Pons (tissue), 1 donor: Measurements from ENCODE around the gene PRKN.

Experiments used
- DNase-seq: peaks from one replicate; pipeline ENCODE4 v3.0.0-alpha.2; 2016; ENCODE audit warnings: low spot score

Gene PRKN

GRCh38 chr6:162615016-162615705 is 112.4 kb downstream of the PRKN start:
- no peak for DNase-seq

GRCh38 chr6:162613310-162613709 is 114.3 kb downstream of the PRKN start:
- no peak for DNase-seq

- DNase-seq = no peak
Measured at GRCh38 chr6:162612613-162613012, 115.0 kb downstream of the PRKN start.

- DNase-seq = no peak
Measured at GRCh38 chr6:162610351-162610750, 117.2 kb downstream of the PRKN start.

- no peak for DNase-seq
Measured at GRCh38 chr6:162605881-162606280, 121.7 kb downstream of the PRKN start.

- DNase-seq = no peak
Measured at GRCh38 chr6:162603231-162604015, 124.1 kb downstream of the PRKN start.

- DNase-seq = peak; percentile 4
Measured at GRCh38 chr6:162602759-162603158, 124.8 kb downstream of the PRKN start.

- no peak for DNase-seq
Measured at GRCh38 chr6:162596676-162597075, 130.9 kb downstream of the PRKN start.

- no peak for DNase-seq
Measured at GRCh38 chr6:162591517-162591916, 136.0 kb downstream of the PRKN start.

- DNase-seq = no peak
Measured at GRCh38 chr6:162581988-162582780, 145.4 kb downstream of the PRKN start.

- DNase-seq = no peak
Measured at GRCh38 chr6:162580619-162581018, 146.9 kb downstream of the PRKN start.

- DNase-seq = no peak
Measured at GRCh38 chr6:162576016-162576415, 151.6 kb downstream of the PRKN start.

- DNase-seq = no peak
Measured at GRCh38 chr6:162572240-162572639, 155.3 kb downstream of the PRKN start.

- DNase-seq = no peak
Measured at GRCh38 chr6:162568266-162568665, 159.3 kb downstream of the PRKN start.

- DNase-seq = no peak
Measured at GRCh38 chr6:162562041-162562440, 165.5 kb downstream of the PRKN start.

- DNase-seq = no peak
Measured at GRCh38 chr6:162560891-162561290, 166.7 kb downstream of the PRKN start.

GRCh38 chr6:162554531-162554930 is 173.0 kb downstream of the PRKN start:
- no peak for DNase-seq

GRCh38 chr6:162546905-162547304 is 180.7 kb downstream of the PRKN start:
- DNase-seq = no peak

- no peak for DNase-seq
Measured at GRCh38 chr6:162543221-162543620, 184.3 kb downstream of the PRKN start.

GRCh38 chr6:162541019-162541601 is 186.5 kb downstream of the PRKN start:
- DNase-seq = no peak

GRCh38 chr6:162539321-162539720 is 188.2 kb downstream of the PRKN start:
- no peak for DNase-seq

- DNase-seq = no peak
Measured at GRCh38 chr6:162538643-162539064, 188.9 kb downstream of the PRKN start.
